NCI-H82 (cell line): ENCODE data around the gene LPAR2.

Source experiments
- DNase-seq: peaks from one replicate; lab custom pipeline; 2025; lab: John Stamatoyannopoulos, UW

The LPAR2 gene

DNA sequence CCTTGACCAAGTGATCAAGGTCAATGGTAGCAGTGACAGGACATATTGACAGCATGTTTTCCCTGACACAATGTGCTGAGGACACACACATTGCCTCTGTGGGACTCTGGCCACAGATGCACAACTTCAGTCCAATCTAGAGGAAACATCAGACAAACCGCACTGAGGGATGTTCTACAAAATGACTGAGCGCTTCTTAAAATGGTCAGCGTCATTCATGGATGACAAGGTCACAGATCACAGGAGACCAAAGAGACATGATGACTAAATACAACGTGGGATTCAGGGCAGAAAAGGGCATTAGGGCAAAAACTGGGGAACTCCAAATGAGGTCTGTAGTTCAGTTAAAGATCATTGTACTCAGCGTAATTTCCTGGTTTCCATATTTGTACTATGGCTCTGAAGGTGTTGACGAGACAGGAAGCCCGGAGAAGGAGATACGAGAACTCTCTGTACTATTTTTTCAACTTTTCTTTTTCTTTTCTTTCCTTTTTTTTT, 30.2 kb downstream of the LPAR2 start:
- DNase-seq = no peak

DNA sequence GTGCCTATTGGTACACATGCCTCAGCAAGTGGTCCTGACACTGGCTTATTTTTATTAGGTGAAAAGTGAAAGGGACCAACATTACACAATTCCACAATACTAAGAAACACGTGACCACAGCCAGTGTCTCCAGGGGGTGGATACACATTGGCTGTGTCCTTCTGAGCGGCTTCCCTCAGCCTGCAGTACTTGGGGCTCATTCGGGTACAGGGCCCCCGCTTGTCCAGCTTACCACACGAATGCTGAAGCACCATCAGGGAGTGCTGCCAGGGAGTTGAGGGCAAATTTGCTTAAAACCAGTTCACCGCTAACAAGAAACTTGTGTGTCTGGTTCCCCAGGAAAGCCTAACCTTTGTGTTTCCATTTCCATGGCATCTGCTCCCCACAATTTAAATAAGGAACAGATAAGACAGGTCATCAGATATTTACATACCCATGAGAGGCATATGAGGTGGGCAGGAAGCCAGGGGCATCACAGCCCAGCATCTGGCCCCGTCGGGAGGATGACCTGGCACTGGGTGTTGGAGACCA, 32.8 kb downstream of the LPAR2 start:
- no peak for DNase-seq

DNA sequence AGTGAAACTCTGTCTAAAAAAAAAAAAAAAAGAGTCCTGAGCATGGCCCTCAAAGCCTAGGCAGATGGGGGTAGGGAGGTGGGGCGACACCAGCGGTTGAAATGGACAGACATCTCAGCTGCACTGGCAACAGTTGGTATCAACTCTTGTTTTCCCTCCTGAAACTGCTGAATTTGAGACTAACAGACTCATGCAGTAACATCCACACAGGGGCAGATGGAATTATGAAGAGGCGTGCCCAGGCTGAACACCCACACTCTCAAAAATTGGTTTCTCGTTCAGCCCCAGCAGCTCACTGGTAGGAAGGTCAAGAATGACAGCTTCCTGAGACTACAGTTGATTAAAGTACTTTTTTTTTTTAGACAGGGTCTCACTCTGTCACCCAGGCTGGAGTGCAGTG, 33.6 kb downstream of the LPAR2 start:
- no peak for DNase-seq

DNA sequence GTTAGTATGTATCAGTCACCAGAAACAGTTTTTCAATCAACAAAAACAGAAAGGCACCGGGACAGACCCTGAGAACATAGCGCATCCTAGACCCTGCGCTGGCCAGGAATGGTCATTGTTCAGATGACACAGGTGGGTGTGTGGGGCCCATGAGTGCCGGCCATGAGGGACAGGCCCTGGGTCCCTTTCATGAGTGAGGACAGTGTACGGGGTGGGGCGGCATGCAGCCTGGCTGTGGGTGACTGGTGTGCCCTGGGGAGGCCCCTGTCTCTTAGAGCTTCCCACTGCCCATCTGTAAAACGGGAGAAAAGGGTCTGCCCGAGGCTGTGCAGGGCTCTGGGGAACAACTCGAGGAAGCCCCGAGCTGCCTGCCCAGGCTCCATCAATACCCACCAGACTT, 35.3 kb downstream of the LPAR2 start:
- DNase-seq = no peak

DNA sequence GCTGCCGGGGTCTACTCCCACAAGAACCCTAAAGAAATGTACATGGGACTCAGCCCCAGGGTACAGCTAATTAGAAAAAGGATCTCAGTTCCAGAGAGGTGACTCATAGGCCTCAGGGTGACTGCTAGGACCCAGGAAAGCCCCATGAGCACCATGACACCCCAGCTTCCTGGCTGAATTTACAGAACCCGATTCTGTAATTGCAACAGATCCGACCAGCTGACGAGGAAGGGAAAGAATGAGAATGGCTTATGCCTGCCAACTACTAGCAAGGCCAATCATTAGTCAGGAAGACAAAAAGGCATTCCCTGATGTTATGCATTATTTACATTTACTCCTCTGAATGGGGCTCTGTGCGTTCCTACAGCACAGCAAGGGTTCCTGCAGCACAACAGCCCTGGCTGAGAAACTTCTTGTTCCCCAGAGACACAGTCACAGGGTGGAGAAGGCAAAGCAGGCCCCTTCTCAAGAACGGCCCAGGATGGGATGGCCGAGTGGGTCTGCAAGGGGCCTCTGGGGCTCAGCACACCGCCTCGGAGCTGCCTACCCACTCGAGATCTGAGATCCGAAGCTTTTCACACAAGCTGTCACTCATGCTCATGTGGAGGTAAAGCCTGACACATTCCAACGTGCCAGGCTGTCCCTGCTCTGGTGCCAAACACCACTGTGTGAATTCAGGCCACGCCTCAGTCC, 36.7 kb downstream of the LPAR2 start:
- DNase-seq = no peak

DNA sequence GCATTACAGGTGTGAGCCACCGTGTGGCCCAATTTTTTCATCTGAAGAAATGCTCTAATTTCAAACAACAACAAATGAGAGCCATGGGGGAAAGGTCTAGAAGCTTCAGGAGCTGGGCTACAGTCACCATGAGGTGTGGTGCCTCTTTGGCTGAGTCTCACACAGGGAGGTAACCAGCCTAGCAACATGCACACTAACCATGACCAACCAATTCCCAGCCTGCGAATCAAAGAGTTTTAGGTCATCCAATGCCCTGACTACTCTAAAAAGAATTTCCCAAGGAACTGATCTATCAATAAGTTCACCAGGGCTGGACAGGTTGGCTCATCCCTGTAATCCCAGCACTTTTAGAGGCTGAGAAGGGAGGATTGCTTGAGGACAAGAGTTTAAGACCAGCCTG, 39.5 kb downstream of the LPAR2 start:
- no peak for DNase-seq

DNA sequence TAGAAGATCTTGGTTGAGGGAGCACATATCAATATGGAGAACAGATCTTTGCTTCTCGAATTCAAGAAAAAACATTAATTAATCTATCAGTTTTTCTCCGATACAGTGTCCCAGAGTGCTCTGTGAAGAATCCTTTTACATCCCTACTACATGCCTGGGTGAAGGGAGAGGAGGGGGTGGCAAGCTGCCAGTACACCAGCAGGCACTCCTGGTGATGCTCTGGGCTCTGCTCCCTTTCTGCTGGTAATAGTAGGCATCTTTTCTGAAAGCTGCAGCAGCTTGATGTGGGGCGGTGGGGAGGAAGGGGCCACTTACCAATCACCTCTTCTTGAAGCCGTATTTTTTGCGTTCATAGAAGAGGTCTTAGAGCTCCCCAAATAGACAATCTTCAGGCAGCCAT, 40.2 kb downstream of the LPAR2 start:
- no peak for DNase-seq

DNA sequence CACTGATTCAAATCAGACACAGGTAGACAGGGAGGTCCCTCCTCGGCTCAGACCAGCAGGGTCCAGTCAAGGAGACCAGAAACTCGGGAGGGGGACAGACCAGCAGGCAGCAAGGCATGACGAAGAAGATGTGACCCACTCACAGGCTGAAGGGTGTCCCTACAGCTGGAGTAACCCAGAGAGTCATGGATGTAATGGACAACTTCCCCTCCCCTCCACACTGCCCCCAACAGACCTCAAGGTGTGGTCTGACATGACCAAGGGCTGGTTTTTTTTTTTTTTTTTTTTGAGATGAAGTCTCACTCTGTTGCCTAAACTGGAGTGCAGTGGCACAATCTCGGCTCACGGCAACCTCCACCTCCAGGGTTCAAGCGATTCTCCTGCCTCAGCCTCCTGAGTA, 43.7 kb downstream of the LPAR2 start:
- no peak for DNase-seq

DNA sequence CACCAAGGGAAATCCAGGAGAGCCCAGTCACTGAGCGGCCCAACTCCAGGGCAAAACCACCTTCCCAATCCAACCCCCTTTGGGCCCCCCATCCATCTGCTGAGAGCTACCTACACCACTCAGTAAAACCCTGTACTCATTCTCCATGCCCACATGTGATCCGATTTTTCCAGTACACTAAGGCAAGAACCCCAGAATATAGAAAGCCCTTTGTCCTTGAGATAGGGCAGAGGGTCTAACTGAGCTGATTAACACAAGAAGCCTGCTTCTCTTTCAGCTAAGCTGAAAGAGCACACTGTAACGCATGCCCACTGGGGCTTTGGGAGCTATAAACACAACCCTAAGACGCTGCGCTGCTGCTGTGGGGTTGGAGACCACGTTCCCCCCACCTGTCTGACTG, 45.5 kb downstream of the LPAR2 start:
- DNase-seq = peak; percentile 67

DNA sequence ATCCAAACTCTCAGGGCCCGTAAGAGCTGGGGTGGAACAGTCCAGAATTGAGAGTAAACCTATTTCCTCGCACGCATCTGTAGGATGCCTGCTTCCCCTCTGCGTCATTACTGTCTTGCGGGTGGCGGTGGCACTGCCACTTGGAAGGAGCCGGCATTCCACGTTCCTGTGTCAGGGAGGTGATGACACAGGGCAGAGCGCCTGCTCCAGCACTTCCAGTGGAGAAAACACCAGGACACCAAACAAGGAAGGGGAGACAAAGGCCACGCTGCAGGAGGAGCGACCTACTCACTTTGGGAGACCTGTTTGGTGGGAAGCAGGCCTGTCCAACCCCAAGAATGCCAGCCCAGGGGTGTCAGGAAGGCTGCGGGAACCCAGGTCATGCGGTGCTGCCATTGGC, 46.6 kb downstream of the LPAR2 start:
- no peak for DNase-seq

DNA sequence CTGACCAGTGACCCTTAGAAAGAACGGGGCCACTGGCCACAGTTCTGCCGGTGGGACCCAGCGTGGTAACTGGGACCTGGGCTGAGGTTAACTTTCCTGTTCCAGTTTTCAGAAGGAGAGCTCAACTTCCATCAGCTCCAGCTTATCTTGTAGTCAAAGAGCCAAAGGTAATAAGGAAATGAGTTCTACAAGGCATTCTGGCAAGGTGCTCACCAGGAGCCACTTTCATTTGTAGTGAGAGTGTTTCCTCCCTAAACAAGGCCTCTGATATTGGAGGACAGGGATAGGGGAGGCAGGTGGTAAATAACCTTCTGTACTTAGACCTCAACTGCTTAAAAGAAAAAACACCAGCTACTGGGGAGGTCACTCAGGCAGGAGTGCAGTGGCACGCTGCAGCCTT, 47.6 kb downstream of the LPAR2 start:
- no peak for DNase-seq

DNA sequence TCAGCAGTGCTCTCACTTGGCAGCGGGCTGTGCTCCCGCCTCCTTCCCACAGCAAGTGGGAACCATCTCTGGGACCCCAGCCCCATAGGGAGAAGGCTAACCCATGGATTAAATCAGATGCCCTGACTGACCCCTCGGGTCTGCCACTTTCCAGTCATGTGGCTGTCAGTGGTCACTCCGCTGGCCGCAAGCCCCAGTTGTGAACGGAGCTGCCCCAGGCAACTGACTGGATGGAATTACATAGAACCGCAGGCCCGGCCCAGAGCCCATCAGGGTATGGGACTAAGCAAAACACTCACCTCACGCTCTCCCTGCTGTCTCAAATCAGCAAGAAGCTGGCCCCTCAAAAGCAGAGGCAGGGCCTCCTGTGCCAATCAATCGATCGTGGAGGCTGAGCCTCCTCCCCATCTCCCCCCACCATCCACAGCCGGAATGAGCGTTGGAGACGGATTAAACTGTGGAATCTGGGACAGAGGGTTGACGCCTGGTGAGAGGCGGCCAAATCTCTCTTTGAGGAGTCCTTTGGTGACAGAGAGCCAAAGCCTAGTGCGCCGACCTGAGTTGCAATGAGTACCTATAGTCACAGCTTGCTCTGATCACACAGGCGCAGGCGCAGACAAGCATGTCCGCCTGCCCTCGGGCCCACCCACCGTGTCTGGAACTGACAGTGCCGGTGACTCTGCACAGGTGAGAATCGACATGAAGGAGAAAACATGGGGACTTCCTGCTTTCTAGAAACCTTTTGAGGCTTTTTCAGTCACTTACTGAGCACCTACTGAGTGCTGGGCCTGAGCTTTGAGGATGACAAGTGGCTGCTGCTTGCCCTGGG, 48.3 kb downstream of the LPAR2 start:
- DNase-seq = peak; percentile 27

DNA sequence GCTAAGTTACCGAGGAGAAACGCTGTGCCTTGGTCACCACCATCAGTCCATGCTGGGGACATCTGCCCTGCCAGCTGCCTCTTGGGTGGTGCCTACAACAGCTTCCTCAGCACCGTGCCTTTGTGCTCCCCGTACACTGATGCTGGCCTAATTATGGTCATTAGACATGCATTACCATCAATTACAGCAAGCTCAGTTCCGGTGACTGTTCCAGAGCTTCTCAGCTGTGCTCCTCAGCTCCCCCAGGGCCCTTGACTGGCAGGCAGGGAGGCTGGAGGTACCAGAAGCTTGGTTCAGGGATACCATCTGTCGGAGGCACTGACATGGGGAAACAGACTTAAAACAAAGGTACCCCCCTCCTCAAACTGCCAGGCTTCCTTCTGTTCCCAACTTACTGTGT, 49.8 kb downstream of the LPAR2 start:
- peak; percentile 87 for DNase-seq

DNA sequence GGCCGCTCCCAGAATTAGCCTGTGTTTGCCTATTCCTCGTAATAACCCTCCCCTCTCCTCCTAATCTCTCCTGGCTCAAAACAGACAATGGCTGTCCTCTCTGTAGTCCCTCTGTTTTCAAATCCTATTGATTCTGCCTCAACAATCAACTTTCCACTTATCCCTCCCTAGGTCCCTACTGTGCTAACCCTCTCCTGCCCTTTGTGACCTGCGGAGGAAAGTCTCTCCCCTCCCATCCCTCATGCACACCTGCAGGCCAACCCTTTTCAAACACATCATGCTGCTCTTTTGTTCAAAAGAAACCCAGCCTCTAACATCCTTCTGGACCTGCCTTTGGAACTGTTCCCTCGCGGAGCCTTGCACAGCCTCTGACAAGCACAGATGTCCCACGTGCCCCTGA, 52.6 kb downstream of the LPAR2 start:
- peak; percentile 52 for DNase-seq
